CD4-positive, CD25-positive, alpha-beta regulatory T cell (primary cell): ENCODE measurements around the gene CLC. TPM values are rescaled to one million over a fixed set of nuclear protein-coding genes. Genes with fewer than 3 reads are reported as not detected.

Experiments
- ATAC-seq, 2 donors: fragments of 150-1000 bp; cut with Tn5 transposase; one replicate each; pipeline ENCODE4 v1.10.0; 2021; ENCODE audit warnings: low read depth in 2 of 2, moderate number of reproducible peaks in 2 of 2, moderate library complexity in 1 of 2
- DNase-seq, 3 donors: peaks; one replicate each; pipeline versions ENCODE4 v3.0.0 to v3.0.0-alpha.2; 2012 to 2022; ENCODE audit warnings: mixed read lengths in 1 of 3
- H3K27ac ChIP-seq: one replicate; pipeline ENCODE4 v1.7.0; 2013; ENCODE audit warnings: mild to moderate bottlenecking, low read length; ENCODE audit not compliant: insufficient read depth, poor library complexity, severe bottlenecking
- H3K27me3 ChIP-seq: one replicate; pipeline ENCODE4 v1.7.0; 2013; ENCODE audit warnings: low read length; ENCODE audit not compliant: control insufficient read depth, insufficient read depth
- H3K36me3 ChIP-seq: one replicate; pipeline ENCODE4 v1.7.0; 2013; ENCODE audit warnings: mild to moderate bottlenecking, low read length, moderate library complexity; ENCODE audit not compliant: control insufficient read depth, insufficient read depth
- H3K4me1 ChIP-seq: 2 replicates; pipeline ENCODE4 v1.7.0; 2013; ENCODE audit warnings: mild to moderate bottlenecking, low read length; ENCODE audit not compliant: insufficient read depth, control insufficient read depth, poor library complexity, severe bottlenecking
- H3K4me3 ChIP-seq: one replicate; pipeline ENCODE4 v1.7.0; 2013; ENCODE audit warnings: low read depth, mild to moderate bottlenecking, low read length, moderate library complexity
- H3K9me3 ChIP-seq, 2 experiments: 1 replicate in 1 of 2; 2 replicates in 1 of 2; pipeline ENCODE4 v1.7.0; 2013; ENCODE audit warnings: low read length in 2 of 2, mild to moderate bottlenecking in 1 of 2, moderate library complexity in 1 of 2; ENCODE audit not compliant: control insufficient read depth in 2 of 2
- H3K27ac Mint-ChIP-seq, 3 donors: one replicate each; pipeline ENCODE4 v1.8.0; 2020 to 2022; ENCODE audit warnings: mild to moderate bottlenecking in 3 of 3, mixed read lengths in 3 of 3, moderate library complexity in 2 of 3
- H3K27me3 Mint-ChIP-seq: one replicate; pipeline ENCODE4 v1.8.0; 2022; ENCODE audit warnings: mild to moderate bottlenecking, mixed read lengths
- H3K36me3 Mint-ChIP-seq: one replicate; pipeline ENCODE4 v1.8.0; 2020; ENCODE audit warnings: mixed read lengths
- H3K4me1 Mint-ChIP-seq, 4 donors: one replicate each; pipeline ENCODE4 v1.8.0; 2020 to 2022; ENCODE audit warnings: mixed read lengths in 4 of 4, mild to moderate bottlenecking in 1 of 4
- H3K4me3 Mint-ChIP-seq, 4 donors: one replicate each; pipeline ENCODE4 v1.8.0; 2020 to 2022; ENCODE audit warnings: mild to moderate bottlenecking in 4 of 4, mixed read lengths in 4 of 4, moderate library complexity in 3 of 4
- H3K9me3 Mint-ChIP-seq, 7 donors: one replicate each; pipeline ENCODE4 v1.8.0; 2020 to 2022; ENCODE audit warnings: mixed read lengths in 7 of 7, mild to moderate bottlenecking in 3 of 7, moderate library complexity in 2 of 7
- polyA plus RNA-seq, 4 donors: library from polyadenylated mRNA; unstranded; fragments of 300-500 nt; fragmentation: Illumina TruSeq; gene quantifications; one replicate each; pipeline ENCODE4 v1.2.3, GENCODE V29; 2021
- total RNA-seq: library from RNA; stranded (reverse); gene quantifications from one replicate; pipeline ENCODE4 v1.2.3, GENCODE V29; 2022

The CLC gene
- total and polyA plus RNA-seq, 5 donors from 2014 or later: 2.9 TPM; not detected in 4

- no peaks in the 10 kb centered on the region for H3K36me3 ChIP-seq
- H3K9me3 ChIP-seq: no peaks in the 10 kb centered on the region
- H3K4me1 ChIP-seq: no peaks in the 10 kb centered on the region
- Mint-ChIP-seq H3K27ac (no peak overlapping the region), H3K36me3 (no peaks in the 10 kb centered on the region), H3K27me3 (peaks cover 44% of the 10 kb centered on the region), H3K9me3 (peaks cover 0 to 2% (median 0%) of the 10 kb centered on the region in 7 donors), H3K4me3 (no peak overlapping the region), H3K4me1 (no peaks in the 10 kb centered on the region)
- DNase-seq: no peak
- H3K27ac ChIP-seq: no peak overlapping the region
- H3K27me3 ChIP-seq: peaks cover 15% of the 10 kb centered on the region
- no peak for ATAC-seq
- no peak overlapping the region for H3K4me3 ChIP-seq
Observed at GRCh38 chr19:39759457-39760184, 21.8 kb upstream of the CLC start.

GRCh38 chr19:39754971-39755370 is 17.1 kb upstream of the CLC start:
- H3K4me1 Mint-ChIP-seq: no peaks in the 10 kb centered on the region
- H3K27me3 ChIP-seq: peaks cover 18% of the 10 kb centered on the region
- DNase-seq (no peak), ATAC-seq (no peak)
- no peak overlapping the region for H3K27ac Mint-ChIP-seq
- no peaks in the 10 kb centered on the region for H3K36me3 Mint-ChIP-seq
- no peaks in the 10 kb centered on the region for H3K4me1 ChIP-seq
- peaks cover 46% of the 10 kb centered on the region for H3K27me3 Mint-ChIP-seq
- H3K36me3 ChIP-seq: no peaks in the 10 kb centered on the region
- H3K4me3 ChIP-seq: no peak overlapping the region
- no peaks in the 10 kb centered on the region for H3K9me3 Mint-ChIP-seq
- H3K4me3 Mint-ChIP-seq: no peak overlapping the region
- H3K9me3 ChIP-seq: no peaks in the 10 kb centered on the region
- no peak overlapping the region for H3K27ac ChIP-seq

GRCh38 chr19:39754544-39754943 is 16.7 kb upstream of the CLC start:
- DNase-seq: no peak
- Histone ChIP-seq H3K36me3 (no peaks in the 10 kb centered on the region), H3K4me1 (no peaks in the 10 kb centered on the region), H3K9me3 (no peaks in the 10 kb centered on the region), H3K4me3 (no peak overlapping the region), H3K27ac (no peak overlapping the region), H3K27me3 (peaks cover 18% of the 10 kb centered on the region)
- no peak overlapping the region for H3K4me3 Mint-ChIP-seq
- H3K4me1 Mint-ChIP-seq: no peaks in the 10 kb centered on the region
- H3K27ac Mint-ChIP-seq: no peak overlapping the region
- ATAC-seq: no peak
- peaks cover 43% of the 10 kb centered on the region for H3K27me3 Mint-ChIP-seq
- no peaks in the 10 kb centered on the region for H3K36me3 Mint-ChIP-seq
- H3K9me3 Mint-ChIP-seq: no peaks in the 10 kb centered on the region

GRCh38 chr19:39752795-39753194 is 15.0 kb upstream of the CLC start:
- H3K4me3 Mint-ChIP-seq: no peak overlapping the region
- Histone ChIP-seq H3K27ac (no peak overlapping the region), H3K9me3 (no peaks in the 10 kb centered on the region), H3K27me3 (peaks cover 12% of the 10 kb centered on the region), H3K36me3 (no peaks in the 10 kb centered on the region), H3K4me1 (no peaks in the 10 kb centered on the region), H3K4me3 (no peak overlapping the region)
- no peak for ATAC-seq
- H3K4me1 Mint-ChIP-seq: no peaks in the 10 kb centered on the region
- H3K27ac Mint-ChIP-seq: no peak overlapping the region
- H3K27me3 Mint-ChIP-seq: peaks cover 35% of the 10 kb centered on the region
- H3K36me3 Mint-ChIP-seq: no peaks in the 10 kb centered on the region
- H3K9me3 Mint-ChIP-seq: no peaks in the 10 kb centered on the region
- no peak for DNase-seq

- H3K27me3 Mint-ChIP-seq: peaks cover 33% of the 10 kb centered on the region
- peaks cover 12% of the 10 kb centered on the region for H3K27me3 ChIP-seq
- ATAC-seq: no peak
- H3K4me3 Mint-ChIP-seq: no peak overlapping the region
- H3K4me1 ChIP-seq: no peaks in the 10 kb centered on the region
- no peak overlapping the region for H3K27ac Mint-ChIP-seq
- H3K36me3 ChIP-seq: no peaks in the 10 kb centered on the region
- no peak overlapping the region for H3K27ac ChIP-seq
- H3K9me3 ChIP-seq: no peaks in the 10 kb centered on the region
- no peak overlapping the region for H3K4me3 ChIP-seq
- H3K9me3 Mint-ChIP-seq: no peaks in the 10 kb centered on the region
- H3K36me3 Mint-ChIP-seq: no peaks in the 10 kb centered on the region
- no peaks in the 10 kb centered on the region for H3K4me1 Mint-ChIP-seq
- no peak for DNase-seq
Observed at GRCh38 chr19:39752390-39752789, 14.6 kb upstream of the CLC start.

GRCh38 chr19:39749981-39750380 is 12.2 kb upstream of the CLC start:
- ATAC-seq: no peak

GRCh38 chr19:39746836-39747529 is 9.2 kb upstream of the CLC start:
- Histone ChIP-seq H3K27me3 (peaks cover 19% of the 10 kb centered on the region), H3K4me1 (no peaks in the 10 kb centered on the region), H3K9me3 (no peaks in the 10 kb centered on the region), H3K27ac (no peak overlapping the region), H3K36me3 (no peaks in the 10 kb centered on the region), H3K4me3 (no peak overlapping the region)
- no peaks in the 10 kb centered on the region for H3K9me3 Mint-ChIP-seq
- H3K4me3 Mint-ChIP-seq: no peak overlapping the region
- H3K36me3 Mint-ChIP-seq: no peaks in the 10 kb centered on the region
- no peaks in the 10 kb centered on the region for H3K4me1 Mint-ChIP-seq
- no peak overlapping the region for H3K27ac Mint-ChIP-seq
- peaks cover 50% of the 10 kb centered on the region for H3K27me3 Mint-ChIP-seq
- ATAC-seq (no peak), DNase-seq (no peak)

More at GRCh38 chr19:39749981-39750380, 12.2 kb upstream of the CLC start:
- Histone ChIP-seq H3K27ac (no peak overlapping the region), H3K4me3 (no peak overlapping the region), H3K27me3 (peaks cover 17% of the 10 kb centered on the region), H3K4me1 (no peaks in the 10 kb centered on the region), H3K36me3 (no peaks in the 10 kb centered on the region), H3K9me3 (no peaks in the 10 kb centered on the region)
- Mint-ChIP-seq H3K27me3 (peaks cover 44% of the 10 kb centered on the region), H3K9me3 (no peaks in the 10 kb centered on the region), H3K27ac (no peak overlapping the region), H3K36me3 (no peaks in the 10 kb centered on the region), H3K4me3 (no peak overlapping the region), H3K4me1 (no peaks in the 10 kb centered on the region)
- no peak for DNase-seq

- Histone ChIP-seq H3K27me3 (peaks cover 19% of the 10 kb centered on the region), H3K36me3 (no peaks in the 10 kb centered on the region), H3K4me1 (no peaks in the 10 kb centered on the region), H3K27ac (no peak overlapping the region), H3K9me3 (no peaks in the 10 kb centered on the region), H3K4me3 (no peak overlapping the region)
- Mint-ChIP-seq H3K9me3 (peaks cover 0 to 2% (median 0%) of the 10 kb centered on the region in 7 donors), H3K4me3 (no peak overlapping the region), H3K4me1 (no peaks in the 10 kb centered on the region), H3K36me3 (no peaks in the 10 kb centered on the region), H3K27me3 (peaks cover 53% of the 10 kb centered on the region), H3K27ac (no peak overlapping the region)
- ATAC-seq: no peak
- DNase-seq: no peak
Observed at GRCh38 chr19:39745643-39746042, 7.8 kb upstream of the CLC start.
